ENCODE data around the gene REV1.

DNA sequence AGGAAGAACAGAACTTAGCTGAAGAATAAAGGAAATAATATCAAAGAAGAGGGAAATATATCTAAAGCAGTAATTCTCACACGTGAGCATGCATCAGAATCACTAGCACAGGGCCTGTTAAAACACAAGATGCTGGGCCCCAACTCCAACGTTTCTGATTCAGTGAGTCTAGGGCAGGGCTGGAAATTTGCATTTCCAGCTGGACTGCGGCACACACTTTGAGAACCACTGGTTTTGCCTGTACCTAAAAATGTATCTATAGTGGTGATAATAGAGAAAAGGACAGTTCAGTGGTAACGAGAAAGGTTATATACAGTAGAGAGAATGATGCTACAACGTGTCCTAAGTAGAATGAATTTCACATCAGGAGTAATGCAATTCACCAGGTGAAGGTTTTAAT is 11.2 kb downstream of the REV1 start:
- TF ChIP-seq EZH2 (IDR thresholded peaks at IDR 0.05; ENCODE audit: insufficient read depth, poor library complexity, severe bottlenecking) (no peak), EZH2phosphoT487 (IDR thresholded peaks at IDR 0.05; ENCODE audit: insufficient read depth, low read depth) (no peak)

Data from GM23248 (cell line).